ENCODE data around the gene CXCL14.

- no peak for TF ChIP-seq POLR2AphosphoS5 (IDR thresholded peaks at IDR 0.05; ENCODE audit: low read depth, low read length)
- TF ChIP-seq POLR2A (IDR thresholded peaks at IDR 0.05; ENCODE audit: low read depth, low read length): no peak
- no peak for TF ChIP-seq TAF1 (IDR thresholded peaks at IDR 0.05; ENCODE audit: borderline replicate concordance, low read depth, low read length)
These were observed 14.3 kb upstream of the CXCL14 start for GRCh38 chr5:135593141-135593540.
